ENCODE results near the gene ZSCAN5B.

Gene ZSCAN5B

DNA sequence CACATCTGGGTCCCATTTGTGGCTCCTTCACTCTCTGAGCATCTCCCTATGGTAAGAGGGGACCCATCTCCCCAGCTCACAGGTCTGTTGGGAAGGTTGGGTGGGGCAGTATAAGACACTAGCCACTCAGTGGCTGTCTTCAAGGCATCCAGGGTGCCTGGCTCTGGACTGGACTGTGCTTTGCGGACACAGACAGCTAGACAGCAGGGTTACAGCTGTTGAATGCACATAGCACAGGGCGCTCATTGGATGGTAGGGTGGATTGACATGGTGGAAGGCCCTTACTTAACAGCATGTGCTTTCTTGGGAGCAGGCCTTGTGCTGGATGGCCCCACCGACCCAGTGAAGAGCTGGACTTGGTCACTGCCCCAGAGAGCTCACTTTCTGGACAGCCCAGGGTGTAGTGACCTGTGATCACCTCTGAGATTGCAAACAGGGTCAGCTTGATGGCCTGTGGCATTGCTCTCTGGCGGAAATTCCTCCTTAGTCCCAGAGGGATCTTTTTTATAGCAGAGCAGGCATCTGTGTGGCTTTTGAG is 54.6 kb downstream of the ZSCAN5B start:
- no peak for DNase-seq

DNA sequence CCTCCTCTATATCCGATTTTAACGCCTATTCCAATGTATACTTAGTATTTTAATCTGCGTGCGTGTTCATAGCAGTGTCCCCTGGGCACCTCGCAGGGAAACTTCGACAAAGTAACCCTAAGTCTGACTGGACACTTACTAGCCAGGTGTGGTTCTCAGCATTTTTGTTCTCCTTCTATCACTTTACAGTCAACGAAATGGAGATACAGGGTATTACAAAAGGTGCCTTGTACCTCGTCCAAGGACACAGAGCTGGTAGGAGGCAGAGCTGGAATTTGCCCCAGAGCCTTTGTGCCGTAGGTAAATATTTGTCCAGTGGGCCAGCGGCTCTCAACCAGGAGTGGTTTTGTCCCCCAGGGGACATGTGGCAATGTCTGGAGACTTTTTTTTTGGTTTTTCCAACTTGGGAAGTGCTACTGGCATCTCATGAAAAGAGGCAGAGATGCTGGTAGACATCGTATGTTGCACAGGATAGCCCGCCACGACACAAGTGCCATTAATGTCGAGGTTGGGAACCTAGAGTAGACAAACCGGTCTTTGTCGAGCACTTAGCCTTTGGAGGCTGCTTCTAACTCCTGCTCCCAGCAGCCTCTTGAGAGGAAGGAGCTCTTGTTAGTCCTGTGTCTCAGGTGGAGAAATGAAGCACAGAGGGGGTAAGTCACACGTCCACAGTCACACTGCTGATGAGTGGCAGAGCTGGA is 55.3 kb downstream of the ZSCAN5B start:
- no peak for DNase-seq

DNA sequence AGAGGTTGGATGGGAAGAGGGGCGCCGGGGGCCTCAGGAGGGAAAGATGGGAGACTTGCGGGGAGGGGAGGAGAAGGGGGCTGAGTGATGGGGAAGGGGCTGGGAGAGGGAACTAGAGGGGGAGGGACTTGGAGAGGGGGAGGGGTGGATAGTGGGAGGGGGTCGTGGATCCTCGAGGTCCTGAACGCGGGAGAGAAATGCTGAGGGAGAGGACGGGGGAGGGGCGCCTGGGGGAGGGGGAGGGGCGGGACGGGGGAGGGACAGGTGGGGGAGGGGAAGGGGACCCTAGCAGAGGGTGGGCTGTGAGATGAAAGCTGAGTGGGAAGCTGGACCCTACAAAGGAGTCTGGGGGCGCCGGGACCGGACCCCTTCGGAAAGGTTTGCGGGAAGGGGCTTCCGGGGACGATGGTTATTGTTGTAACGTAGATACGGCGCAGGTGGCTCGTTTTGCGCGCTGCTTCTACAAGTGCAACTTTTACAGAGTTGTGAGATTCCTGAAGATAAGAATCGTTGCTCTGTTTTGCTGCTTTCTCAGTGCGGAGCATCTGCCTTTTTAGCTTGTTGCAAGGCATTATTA is 56.1 kb downstream of the ZSCAN5B start:
- peak; percentile 13 for DNase-seq

DNA sequence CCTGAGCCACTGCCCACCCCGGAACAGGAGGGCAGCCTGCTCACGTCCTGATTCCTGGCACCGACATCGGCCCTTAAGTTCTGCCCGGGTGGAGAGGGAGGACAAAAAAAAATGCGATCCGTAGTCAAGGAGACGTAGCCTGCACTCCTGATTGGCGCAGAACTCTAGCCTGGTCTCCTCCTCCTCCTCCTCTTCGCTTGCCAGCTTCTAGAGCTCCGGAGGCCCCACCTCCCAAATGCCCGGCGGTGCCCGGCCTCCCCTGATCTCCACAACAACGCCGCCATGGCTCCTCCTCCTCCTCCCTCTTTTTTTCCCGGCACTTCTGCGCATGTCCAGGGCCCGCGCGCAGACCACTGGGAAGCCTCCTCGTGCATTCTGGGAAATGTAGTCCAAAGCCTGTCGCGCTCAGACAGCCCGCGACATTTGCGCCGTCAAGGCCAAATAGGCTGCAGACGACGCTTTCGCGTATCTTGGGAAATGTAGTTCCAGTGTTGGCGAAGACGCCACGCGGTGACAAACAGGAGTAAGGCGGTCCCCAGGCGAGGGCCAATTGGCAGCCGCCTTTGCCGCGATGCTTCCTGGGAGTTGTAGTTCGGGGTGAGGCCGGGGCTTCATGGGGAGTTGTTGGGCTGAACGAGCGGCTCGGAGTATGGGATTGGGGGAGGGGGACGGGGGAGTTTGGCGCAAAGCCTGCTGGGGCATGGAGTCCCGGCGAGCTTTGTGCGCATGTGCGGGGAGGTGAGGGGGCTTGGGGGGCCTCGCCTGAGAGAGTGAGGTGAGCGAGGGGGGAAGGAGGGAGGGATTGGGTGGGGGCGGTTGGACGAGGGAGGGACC is 56.8 kb downstream of the ZSCAN5B start, which contains the start of gene ZNF444:
Gene ZNF444, plus strand, starts transcription at position 705 of the 834 bp plus-strand sequence. CDS start 5,625 bp downstream, outside the sequence.
- peak; percentile 100 for DNase-seq

DNA sequence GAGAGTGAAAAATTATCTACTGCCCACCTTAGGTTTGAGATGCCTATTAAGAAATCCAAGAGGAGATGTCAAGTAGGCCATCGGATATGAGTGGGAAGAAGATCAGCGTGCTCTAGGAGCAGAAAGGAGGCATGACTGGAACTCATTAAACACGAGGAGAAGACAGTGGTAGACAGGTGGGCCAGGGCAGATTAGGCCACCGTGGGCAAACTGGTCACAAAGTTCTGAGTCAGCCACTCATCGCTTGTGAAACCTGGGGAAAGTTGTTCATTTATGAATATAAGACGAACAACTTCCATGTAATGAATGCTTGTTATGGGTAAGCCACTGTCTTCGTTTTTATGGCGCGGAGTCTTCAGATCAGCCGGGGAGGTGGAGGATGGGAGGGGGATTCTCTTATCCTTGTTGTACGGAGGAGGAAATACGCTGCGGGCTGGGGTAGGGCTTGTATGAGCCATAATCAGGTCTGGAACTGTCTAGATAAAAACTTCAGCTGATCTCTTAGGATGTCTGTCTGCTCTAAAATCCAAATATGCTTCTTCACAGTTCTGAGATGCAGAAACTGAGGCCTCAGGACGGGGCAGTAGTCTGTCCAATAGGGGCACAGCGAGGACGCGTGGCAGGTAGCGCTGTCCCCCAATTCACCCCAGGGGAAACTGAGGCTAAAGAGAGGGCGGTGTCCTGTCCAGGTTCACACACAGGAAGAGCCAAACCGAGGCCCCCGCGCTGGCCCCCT is 57.6 kb downstream of the ZSCAN5B start:
- no peak for DNase-seq

Measured in NCI-H1105 (cell line).